Measurements from ENCODE around the gene NHLH2. TPM values are rescaled to one million over a fixed set of nuclear protein-coding genes. Genes with fewer than 3 reads are reported as not detected.

NHLH2 gene
- total RNA-seq, 1 experiment from 2014 or later = 0.73 TPM

- DNase-seq = no peak
- Histone ChIP-seq H3K4me3 (ENCODE audit: insufficient read depth, low read depth, low read length) (no peak overlapping the region), H3K27me3 (ENCODE audit: control insufficient read depth, insufficient read depth, low read length) (no peaks in the 10 kb centered on the region), H3K36me3 (replicated peaks; ENCODE audit: control insufficient read depth, insufficient read depth, low read length) (no peaks in the 10 kb centered on the region)
These were observed 43.4 kb downstream of the NHLH2 start for GRCh38 chr1:115797486-115797885.

DNA sequence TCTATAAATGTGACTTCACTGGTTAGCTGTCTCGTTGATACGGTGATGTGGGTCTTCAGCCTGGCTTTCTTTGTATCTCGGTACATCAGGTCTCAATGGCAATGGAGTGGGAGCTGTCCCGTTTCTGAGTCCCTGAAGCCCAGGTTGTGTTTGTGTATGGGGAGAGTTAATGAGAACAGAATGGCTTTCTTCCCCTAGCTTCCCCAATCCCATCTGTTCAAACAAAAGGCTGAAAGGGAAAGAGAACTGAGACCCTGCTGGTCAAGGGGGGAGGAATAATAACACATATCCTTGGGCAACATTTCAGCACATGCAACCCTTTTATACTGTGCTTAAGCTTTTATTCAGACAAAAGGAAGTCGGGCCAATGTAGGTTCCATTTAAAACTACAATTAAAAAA lies 44.0 kb downstream of the NHLH2 start:
- Histone ChIP-seq H3K36me3 (replicated peaks; ENCODE audit: control insufficient read depth, insufficient read depth, low read length) (no peaks in the 10 kb centered on the region), H3K4me3 (ENCODE audit: insufficient read depth, low read depth, low read length) (no peak overlapping the region), H3K27me3 (ENCODE audit: control insufficient read depth, insufficient read depth, low read length) (no peaks in the 10 kb centered on the region)
- no peak for DNase-seq

- DNase-seq = no peak
- Histone ChIP-seq H3K36me3 (replicated peaks; ENCODE audit: control insufficient read depth, insufficient read depth, low read length) (no peaks in the 10 kb centered on the region), H3K27me3 (ENCODE audit: control insufficient read depth, insufficient read depth, low read length) (no peaks in the 10 kb centered on the region), H3K4me3 (ENCODE audit: insufficient read depth, low read depth, low read length) (no peak overlapping the region)
These were observed 44.9 kb downstream of the NHLH2 start for GRCh38 chr1:115796036-115796435.

DNA sequence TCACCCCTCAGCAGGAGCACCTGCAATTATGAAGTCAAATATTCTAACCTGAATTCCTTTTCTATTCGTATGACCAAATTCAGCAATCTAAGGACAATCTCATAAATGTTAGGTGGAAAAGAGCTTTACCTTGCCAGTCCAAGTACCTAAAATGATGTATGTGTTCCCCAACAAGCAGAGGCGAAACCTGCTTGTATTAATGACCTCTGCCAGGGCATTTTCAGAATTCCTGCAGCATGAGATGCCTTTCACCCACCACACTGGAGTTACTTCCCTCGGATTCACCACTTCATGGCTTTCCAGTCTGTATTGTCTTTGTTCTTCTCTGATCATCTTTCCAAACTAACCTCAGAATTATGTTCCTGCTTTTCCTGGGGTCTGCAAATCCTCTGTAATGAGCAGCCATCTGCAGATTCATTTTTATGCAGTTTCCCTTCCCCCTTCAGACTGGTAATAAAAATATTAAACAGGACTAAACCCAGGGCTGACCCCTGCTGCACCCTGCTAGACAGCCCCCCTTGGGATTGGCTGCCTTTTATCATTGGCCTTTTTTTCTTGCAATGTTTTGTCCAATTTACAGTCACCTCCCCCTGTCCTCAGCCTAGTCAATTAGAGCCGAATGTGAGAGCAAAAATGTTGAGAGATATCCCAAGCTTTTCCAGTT lies 45.8 kb downstream of the NHLH2 start:
- DNase-seq = no peak
- H3K4me3 ChIP-seq (ENCODE audit: insufficient read depth, low read depth, low read length) = no peak overlapping the region
- H3K27me3 ChIP-seq (ENCODE audit: control insufficient read depth, insufficient read depth, low read length) = no peaks in the 10 kb centered on the region
- no peaks in the 10 kb centered on the region for H3K36me3 ChIP-seq (replicated peaks; ENCODE audit: control insufficient read depth, insufficient read depth, low read length)

- Histone ChIP-seq H3K4me3 (ENCODE audit: insufficient read depth, low read depth, low read length) (no peak overlapping the region), H3K27me3 (ENCODE audit: control insufficient read depth, insufficient read depth, low read length) (no peaks in the 10 kb centered on the region), H3K36me3 (replicated peaks; ENCODE audit: control insufficient read depth, insufficient read depth, low read length) (no peaks in the 10 kb centered on the region)
- no peak for DNase-seq
These were observed 47.8 kb downstream of the NHLH2 start for GRCh38 chr1:115793162-115793561.

- H3K4me3 ChIP-seq (ENCODE audit: insufficient read depth, low read depth, low read length) = no peak overlapping the region
- no peaks in the 10 kb centered on the region for H3K36me3 ChIP-seq (replicated peaks; ENCODE audit: control insufficient read depth, insufficient read depth, low read length)
- no peaks in the 10 kb centered on the region for H3K27me3 ChIP-seq (ENCODE audit: control insufficient read depth, insufficient read depth, low read length)
- DNase-seq = no peak
These were observed 49.1 kb downstream of the NHLH2 start for GRCh38 chr1:115791816-115792215.

DNA sequence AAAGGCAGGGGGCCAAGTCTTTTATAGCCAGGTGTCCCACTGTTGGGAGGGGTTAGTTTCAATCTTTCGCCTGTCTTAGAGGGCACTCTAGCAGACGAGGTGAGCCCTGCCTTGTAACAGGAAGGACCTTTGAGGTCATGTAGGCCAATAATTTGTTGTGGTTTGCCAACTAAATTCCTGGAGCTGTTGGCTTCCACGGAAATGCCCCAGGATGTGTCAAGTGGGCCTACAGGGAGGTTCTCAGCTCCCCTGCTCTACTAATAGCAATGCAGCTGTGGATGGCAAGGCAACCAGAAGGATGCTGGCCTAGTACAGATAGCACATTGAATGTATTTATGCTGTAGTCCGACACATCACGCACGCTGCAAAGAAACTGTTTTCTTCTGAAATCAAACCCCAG lies 50.1 kb downstream of the NHLH2 start:
- no peaks in the 10 kb centered on the region for H3K36me3 ChIP-seq (replicated peaks; ENCODE audit: control insufficient read depth, insufficient read depth, low read length)
- no peak overlapping the region for H3K4me3 ChIP-seq (ENCODE audit: insufficient read depth, low read depth, low read length)
- no peak for DNase-seq
- no peaks in the 10 kb centered on the region for H3K27me3 ChIP-seq (ENCODE audit: control insufficient read depth, insufficient read depth, low read length)

DNA sequence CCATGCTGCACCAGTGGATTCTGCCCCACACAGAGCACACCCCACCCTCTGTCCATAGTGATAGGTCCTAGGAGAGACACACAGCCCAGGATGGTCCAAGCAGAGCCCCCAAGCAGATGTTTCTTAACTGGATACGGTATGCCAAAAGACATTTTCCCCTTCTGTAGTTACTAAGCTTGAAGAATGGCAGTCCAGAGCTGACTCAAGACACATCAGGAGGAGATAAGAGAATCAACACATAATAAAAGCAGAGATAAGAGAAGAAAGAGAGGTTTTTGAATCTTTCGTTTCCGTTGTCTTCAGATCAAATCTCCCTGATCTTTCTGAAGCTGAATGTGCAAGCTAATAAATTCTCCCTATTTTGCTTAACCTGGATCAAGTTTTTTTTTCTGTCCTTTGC lies 50.6 kb downstream of the NHLH2 start:
- H3K4me3 ChIP-seq (ENCODE audit: insufficient read depth, low read depth, low read length) = no peak overlapping the region
- no peaks in the 10 kb centered on the region for H3K36me3 ChIP-seq (replicated peaks; ENCODE audit: control insufficient read depth, insufficient read depth, low read length)
- no peak for DNase-seq
- no peaks in the 10 kb centered on the region for H3K27me3 ChIP-seq (ENCODE audit: control insufficient read depth, insufficient read depth, low read length)

Other genes with a start within 250 kb of the NHLH2 start
- gene VANGL1, start 199.2 kb downstream of the NHLH2 start, total RNA-seq (2014; rRNA removed; shearing (Covaris generic)) = 26.8 and 37.1 TPM in 2 replicates
- gene CASQ2, start 72.4 kb downstream of the NHLH2 start, total RNA-seq (2014; rRNA removed; shearing (Covaris generic)) = 0.03 TPM in 1 of 2 replicates, not detected in the other
- gene SLC22A15, start 135.4 kb upstream of the NHLH2 start, total RNA-seq (2014; rRNA removed; shearing (Covaris generic)) = 5.5 and 5.9 TPM in 2 replicates